ENCODE measurements around the gene EDDM3A.
"Not testable (repeated sequence)": the region's sequence is repeated elsewhere in the genome, so short reads cannot be mapped to it uniquely, and the experiment has no call there.

Gene EDDM3A

DNA sequence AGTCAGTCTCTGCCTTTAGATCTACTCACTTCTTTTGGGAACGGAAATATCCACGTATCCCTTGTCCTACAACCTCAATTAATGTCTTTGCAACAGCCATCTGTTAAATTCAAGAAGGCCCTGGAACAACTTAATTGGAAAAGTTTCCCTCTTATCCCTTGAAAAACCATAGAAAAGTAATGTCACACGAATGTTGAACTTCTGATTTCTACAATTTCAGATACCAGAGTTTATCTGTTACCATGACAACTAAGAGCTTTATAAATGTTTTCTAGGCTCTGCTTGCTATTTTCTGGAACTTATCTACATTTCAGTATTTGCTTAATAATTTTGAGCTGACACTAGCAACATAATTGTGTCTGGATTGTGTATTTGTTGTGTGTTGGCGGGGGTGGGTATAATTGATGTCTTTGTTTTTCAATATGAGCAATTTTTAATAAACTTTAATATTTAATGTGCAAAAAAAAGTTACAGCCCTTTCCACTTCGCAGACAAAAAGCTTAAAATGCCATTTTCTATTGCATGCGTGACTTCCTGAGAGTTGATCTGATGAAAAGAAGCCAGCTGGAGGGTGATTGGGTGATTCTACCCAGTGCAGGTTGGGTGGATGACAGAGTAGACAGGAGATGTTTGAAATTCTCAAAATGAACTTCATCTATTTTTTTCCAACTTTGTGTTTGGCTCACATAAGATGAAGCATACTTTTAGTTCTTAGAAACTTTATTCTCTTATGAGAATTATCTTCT lies 11.8 kb upstream of the EDDM3A start:
- no peak for DNase-seq (ENCODE audit: low read depth in 2 of 2)

DNA sequence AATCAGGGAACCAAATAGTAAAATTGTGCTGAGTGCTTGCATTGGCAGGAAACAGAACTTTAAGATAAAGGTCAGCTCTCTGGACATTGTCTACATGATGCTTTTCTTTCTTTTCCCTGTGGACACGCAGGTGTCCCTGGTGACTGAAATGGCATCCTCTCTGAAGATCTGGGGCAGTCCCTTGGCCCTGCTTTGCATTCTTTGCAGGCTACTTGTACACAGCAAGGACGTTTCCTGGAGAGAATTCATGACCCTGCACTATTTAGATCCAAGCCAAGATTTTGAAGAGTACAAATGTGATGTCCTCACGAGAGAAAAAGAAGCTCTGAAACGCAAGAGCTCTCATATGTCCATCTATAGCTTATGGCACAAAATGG lies 11.3 kb upstream of the EDDM3A start:
- no peak for DNase-seq (ENCODE audit: low read depth in 2 of 2)

DNA sequence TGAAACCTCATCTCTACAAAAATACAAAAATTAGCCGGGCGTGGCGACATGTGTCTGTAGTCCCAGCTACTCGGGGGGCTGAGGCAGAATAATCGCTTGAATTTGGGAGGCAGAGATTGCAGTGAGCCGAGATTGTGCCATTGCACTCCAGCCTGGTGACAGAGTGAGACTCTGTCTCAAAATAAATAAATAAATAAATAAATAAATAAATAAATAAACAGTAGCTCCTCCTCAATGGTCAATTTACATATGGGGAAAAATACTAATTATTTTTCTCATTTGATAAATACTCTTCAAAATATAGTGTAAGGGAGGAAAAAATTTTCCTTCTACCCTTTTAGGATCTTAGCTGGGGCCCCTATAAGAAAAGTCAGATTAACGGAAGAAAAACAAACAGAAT lies 7.4 kb upstream of the EDDM3A start:
- DNase-seq (ENCODE audit: low read depth in 2 of 2), result not testable (repeated sequence)

DNA sequence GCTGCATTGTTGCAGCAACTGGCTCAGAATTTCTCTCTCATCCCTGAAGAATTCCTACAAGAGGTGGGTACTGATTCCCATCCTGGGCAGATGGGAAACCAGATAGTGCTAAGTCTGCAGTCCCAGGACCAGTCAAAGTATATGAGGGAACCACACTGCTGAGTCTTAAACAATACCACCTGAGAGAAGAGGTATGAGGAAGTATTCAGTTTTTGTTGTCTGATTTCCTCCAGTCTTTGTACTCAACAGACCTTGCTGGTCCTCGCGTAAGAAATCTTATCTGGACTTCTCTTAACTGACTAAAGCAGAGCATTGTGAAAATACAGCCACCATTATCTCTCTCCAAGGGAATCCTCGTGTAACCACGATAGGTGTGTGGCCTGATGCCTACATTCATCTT lies 3.6 kb upstream of the EDDM3A start:
- DNase-seq (ENCODE audit: low read depth in 2 of 2), result no peak

DNA sequence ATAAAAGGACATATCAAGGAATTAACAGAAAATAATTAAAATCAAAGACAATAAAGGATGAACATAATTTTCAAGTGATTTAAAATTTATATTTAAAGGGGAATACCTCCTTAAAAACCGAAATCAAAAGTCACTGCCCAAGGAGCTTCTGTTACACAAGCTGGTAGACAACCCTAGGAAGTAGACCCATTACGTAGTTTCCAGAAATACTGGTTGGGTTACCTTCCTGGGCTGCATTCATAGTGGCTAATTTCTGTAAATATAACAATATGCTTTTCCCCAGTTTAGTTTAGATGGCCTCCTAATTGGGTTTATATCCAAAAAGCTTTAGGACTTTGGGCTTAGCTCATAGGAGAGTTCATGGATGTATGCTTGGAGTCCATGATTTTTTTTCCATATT lies 2.1 kb upstream of the EDDM3A start:
- DNase-seq (ENCODE audit: low read depth in 2 of 2), result no peak

DNA sequence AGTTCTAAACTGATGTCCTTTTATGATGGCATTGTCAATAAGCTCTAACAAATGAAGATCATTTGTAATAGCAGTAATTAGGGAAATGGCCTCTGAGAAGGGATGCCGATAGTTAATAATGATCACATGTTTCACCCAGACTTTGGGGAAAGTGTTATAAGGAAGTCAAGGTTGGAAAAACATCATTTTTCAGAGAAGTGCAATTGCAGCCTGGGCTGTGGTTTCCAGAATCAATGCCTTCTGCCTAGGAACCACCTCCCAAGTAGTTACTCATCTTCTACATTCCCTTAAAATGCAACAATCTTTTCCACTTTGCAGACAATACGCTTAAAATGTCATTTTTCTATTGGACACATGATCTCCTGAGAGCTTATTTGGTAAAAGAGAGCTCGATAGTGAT lies 879 bp downstream of the EDDM3A start:
- DNase-seq (ENCODE audit: low read depth in 2 of 2), result no peak

DNA sequence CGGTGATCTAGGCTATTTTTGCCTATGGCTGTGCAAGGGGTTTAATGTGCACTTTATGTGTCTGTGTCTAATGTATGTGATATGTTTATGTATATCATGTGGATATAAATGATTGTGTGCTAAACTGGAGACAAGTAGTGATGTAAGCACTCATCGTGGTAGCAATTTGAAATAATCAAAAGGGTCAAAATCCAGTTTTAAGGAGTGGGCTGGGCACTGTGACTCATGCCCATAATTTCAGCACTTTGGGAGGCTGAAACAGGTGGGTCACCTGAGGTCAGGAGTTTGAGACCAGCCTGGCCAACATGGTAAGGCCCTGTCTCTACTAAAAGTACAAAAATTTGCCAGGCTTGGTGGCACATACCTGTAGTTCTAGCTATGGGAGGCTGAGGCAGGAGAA lies 2.8 kb downstream of the EDDM3A start:
- DNase-seq (ENCODE audit: low read depth in 2 of 2), result no peak

DNA sequence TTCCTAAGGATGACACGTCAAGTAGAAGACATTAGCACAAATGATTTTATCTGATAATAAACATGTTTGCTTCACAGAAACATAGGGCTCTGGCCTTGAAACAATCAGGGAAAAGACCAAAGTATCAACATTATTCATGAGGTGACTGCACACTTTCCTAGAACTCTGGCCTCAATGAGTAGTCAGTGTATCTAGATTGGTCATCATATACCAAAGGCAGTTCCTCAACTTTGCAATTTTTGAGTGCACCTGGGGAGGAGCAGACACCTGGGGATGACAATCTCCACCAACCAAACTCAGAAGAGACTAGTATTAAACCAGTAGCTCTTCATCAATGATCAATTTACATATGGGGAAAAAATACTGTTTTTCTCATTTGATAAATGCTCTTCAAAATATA lies 4.5 kb downstream of the EDDM3A start:
- DNase-seq (ENCODE audit: low read depth in 2 of 2), result no peak

DNA sequence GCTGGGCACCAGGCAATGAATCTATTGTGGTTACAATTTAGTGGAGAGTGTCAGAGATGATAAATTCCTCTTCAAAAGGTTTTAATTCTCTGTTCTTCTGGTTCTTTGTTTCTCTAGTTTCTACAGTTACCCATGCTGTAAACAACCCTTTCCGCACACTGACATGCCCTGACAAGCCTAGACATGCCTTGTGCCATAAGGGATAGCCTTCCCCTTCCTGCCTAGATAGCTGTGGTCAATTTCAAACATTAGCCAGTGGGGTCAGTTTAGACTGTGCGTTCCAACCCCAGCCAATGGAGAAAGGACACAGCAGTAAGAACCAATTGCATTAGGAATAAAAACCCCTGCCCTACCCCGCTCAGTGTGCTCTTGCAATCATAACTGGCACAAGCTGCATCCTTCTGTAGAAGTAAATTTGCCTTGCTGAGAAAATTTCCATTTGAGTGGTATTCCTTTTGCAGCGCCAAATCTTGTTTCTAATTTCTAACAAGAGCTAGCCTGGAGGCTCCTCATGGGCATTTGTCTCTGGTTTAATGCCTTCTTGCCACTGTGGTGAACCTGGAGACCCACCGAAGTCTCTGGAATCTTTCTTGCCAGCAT lies 6.4 kb downstream of the EDDM3A start:
- no peak for DNase-seq (ENCODE audit: low read depth in 2 of 2)

DNA sequence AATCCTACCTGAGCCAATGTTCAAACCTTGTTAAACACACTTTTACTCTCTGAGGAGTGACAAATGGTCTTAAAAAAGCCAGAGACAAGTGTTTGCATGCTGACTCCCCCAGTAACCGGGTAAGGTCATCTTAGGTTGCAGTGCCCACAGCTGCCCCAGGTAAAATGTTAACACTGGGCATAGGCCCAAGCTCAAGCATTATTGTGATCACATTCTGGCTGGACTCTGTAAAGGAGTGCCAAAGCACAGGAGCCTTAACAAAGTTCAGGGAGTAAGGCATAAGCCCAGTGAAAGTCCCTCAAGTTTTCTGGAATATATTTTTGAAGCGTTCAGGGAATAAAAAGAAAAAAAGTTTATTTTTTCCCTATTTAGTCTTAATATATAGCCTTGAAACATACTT lies 8.6 kb downstream of the EDDM3A start:
- no peak for DNase-seq (ENCODE audit: low read depth in 2 of 2)

DNA sequence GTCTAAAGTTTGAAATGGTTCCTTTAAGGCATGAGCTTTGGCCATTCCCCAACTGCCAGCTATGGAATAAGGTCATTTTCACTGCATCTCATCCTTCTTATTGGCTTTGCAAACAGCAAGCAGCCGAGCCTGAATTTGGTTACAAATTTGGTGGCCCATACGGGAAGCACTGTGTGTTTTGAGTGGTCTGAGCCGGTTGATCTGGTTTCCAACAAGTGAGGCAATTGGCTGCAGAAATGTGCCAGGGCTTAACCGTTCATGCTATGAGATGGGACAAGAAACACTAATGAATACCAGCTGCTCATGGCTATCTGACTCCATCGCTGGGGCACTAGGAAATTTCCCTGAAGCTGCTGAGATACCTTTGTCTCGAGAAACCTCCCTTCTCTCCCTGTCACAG lies 9.3 kb downstream of the EDDM3A start:
- DNase-seq (ENCODE audit: low read depth in 2 of 2), result no peak

DNA sequence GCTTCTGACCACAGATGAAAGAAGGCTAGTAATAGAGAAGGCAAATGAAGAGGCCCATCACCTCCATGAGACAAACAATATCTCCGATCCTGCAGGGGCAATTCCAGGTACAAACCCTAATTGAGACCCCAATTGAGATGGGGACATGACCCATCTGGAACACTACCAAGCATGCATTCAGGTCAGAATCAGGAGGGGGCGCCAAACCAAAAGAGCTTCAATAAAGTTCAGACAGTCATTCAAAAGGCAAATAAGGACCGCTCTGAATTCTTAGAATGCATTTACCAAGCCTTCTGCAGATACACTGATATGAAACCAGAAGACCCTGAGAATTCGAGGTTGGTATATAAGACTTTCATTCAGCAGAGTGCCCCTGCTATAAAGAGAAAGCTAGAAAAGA lies 12.3 kb downstream of the EDDM3A start:
- DNase-seq (ENCODE audit: low read depth in 2 of 2), result peak in 1 of 2 donors; percentile 8

DNA sequence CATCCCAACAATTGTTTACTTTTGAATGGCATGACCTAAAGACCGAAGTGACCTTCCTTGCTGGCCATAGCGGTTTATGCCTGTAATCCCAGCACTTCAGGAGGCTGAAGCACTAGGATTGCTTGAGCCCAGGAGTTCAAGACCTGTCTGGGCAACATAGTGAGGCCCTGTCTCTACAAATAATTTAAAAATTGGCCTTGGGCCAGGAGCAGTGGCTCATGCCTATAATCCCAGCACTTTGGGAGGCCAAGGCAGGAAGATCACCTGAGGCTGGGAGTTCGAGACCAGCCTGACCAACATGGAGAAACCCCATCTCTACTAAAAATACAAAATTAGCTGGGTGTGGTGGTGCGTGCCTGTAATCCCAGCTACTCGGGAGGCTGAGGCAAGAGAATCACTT lies 13.8 kb downstream of the EDDM3A start:
- DNase-seq (ENCODE audit: low read depth in 2 of 2), result not testable (repeated sequence)

DNA sequence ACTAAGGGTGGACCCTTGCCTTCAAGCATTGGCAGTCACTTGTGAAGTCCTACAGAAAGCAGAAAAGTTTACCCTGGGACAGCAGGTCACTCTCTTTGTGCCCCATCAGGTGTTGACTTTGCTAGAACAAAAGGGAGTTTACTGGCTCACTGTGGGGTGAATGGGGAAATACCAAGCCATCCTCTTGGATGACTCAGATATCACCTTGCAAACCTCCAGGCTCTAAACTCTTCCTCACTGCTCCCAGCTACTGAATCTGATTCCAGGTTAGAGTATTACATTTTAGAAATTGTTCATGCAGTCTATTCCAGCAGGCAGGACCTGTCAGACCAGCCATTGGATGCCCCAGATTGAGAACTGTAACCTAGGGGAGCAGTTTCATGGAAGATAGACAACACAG lies 15.3 kb downstream of the EDDM3A start:
- DNase-seq (ENCODE audit: low read depth in 2 of 2), result no peak

DNA sequence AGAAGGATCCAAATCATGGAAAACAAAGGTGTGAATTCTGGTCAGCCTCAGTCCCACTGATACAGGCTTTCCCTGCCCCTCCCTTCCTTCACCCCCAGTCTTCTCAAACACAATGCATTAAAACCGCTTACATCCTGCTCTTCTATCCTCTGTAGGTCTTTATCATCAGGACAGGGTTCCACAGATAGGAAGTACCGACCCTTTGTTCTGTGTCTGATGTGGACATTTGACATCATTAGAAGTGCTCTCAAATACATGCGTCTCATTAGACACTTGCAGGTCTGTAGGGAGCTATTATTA lies 22.9 kb downstream of the EDDM3A start:
- no peak for DNase-seq (ENCODE audit: low read depth in 2 of 2)

DNA sequence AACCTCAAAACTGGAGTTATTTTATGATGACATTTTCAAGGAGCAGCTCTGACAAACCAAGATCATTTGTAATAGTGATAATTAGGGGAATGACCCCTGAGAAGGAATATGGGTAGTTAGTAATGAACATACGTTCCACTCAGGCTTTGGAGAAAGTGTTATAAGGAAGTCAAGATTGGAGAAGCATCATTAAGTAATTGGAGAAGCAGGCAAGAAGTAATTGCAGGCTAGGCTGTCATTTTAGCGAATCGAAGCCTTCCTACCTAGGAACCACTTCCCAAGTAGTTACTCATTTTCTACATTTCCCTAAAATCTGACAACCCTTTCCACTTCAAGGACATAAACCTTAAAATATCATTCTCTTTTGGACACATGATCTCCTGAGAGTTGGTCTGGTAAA lies 23.7 kb downstream of the EDDM3A start:
- DNase-seq (ENCODE audit: low read depth in 2 of 2), result no peak

DNA sequence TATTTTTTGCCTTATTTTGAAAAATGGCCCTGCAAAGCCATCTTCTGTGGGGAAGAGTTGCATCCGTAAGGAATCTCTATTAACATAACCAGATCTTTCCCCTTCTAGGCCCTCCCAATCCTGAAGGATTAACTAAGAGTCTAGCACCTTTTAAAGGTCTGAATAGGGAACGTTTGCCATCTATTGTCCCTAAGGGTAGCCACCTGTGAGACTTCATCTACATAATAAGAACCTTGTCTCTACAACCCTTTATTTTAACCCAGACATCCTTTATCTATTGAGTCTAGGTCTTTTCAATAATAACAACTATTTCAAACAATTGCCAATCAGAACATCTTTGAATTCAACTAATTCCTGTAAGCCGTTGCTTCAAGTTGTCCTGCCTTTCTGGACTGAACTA lies 27.0 kb downstream of the EDDM3A start:
- no peak for DNase-seq (ENCODE audit: low read depth in 2 of 2)

DNA sequence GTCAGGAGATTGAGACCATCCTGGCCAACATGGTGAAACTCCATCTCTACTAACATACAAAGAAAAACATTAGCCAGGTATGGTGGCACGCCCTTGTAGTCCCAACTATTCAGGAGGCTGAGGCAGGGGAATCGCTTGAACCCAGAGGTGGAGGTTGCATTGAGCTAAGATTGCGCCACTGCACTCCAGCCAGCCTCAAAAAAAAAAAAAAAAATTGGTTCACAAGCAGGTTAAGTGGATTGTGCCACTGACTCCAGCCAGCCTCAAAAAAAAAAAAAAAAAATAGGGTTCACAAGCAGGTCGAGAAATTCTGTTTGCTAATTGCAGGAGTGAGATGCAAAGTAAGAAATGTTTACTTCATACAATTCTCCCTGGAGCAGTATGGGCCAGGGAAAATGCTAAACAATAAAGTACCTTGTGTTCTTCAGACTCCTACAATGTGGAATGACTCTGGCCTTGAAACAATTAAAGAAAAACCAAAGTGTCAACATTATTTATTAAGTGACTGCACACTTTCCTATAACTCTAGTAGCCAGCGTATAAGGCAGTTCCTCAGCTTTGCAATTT lies 28.7 kb downstream of the EDDM3A start:
- DNase-seq (ENCODE audit: low read depth in 2 of 2), result no peak

DNA sequence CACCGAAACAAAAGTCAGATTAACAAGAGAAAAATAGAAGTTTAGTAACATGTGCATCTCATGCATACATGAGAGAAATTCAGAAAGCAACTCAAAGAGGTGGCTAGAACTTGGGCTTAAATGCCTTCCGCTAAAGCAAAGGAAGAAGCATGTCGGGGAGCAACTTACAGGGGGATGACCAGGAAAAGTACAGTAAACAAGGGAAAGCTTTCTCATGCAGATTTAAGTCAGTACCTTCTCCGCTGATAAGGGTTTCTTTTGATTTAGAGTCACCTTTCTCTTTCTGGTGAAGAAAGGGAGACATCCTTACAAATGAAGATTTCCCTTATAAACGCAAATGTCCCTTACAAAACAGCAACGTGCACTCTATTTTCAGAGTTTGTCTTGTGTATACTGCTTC lies 29.4 kb downstream of the EDDM3A start:
- DNase-seq (ENCODE audit: low read depth in 2 of 2), result no peak

DNA sequence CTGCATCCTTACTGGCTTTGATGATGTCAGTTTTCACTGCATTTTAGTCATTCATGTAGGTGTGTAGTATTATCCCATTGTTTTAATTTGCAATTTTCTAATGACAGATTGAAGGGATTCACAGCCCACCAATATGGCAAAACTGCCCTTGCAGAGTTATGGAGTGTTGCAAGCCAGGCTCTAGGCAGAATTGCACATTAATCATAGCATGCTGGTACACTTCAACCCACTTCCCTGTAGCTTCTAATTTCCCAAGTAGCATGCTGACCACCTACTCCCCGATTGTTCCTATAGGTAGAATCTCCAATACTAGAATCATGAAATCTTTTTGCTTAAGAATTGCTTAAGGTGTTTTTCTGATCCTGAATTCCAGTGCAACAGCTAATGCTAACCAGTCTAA lies 30.2 kb downstream of the EDDM3A start:
- no peak for DNase-seq (ENCODE audit: low read depth in 2 of 2)

DNA sequence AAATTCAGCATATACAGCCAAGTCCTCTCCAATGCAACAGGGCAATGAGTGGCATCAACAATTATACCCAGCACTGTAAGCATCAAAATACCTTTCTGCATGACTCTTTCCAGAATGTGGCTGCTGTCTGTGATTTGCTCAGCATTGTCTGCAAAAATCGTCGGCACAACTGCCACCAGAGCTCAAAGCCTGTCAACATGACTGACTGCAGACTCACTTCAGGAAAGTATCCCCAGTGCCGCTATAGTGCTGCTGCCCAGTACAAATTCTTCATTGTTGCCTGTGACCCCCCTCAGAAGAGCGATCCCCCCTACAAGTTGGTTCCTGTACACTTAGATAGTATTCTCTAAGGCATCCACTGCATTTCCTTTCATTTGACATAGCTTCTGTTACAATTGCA lies 36.1 kb downstream of the EDDM3A start:
- DNase-seq (ENCODE audit: low read depth in 2 of 2), result no peak

DNA sequence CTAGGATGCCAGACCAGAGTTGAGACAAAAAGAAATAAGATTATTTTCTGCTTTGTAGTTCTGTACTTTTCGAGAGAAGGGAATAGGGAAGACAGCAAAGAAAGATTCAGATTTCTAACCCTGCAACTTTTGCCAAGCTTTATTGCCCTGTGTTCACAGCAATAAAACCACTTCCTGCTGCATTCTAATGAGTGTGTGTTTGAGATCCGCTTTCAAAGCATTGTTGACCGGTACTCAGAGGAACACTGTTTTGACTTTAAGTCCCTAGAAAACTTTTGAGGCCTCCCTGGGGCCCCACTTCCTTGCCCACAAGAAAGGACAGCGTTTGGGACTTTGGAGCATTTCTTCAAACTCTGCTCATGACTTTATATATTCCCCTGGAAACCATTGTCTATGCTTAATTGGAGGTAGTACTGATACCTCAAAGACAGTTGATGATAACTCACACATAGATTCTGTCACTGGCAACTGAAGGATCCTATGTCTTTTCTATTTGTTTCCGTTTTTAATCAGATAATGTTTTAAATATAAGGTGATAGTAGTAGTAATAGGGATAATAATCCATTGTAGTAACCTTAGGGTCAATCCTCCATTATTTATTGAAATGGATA lies 36.7 kb downstream of the EDDM3A start:
- DNase-seq (ENCODE audit: low read depth in 2 of 2), result no peak

DNA sequence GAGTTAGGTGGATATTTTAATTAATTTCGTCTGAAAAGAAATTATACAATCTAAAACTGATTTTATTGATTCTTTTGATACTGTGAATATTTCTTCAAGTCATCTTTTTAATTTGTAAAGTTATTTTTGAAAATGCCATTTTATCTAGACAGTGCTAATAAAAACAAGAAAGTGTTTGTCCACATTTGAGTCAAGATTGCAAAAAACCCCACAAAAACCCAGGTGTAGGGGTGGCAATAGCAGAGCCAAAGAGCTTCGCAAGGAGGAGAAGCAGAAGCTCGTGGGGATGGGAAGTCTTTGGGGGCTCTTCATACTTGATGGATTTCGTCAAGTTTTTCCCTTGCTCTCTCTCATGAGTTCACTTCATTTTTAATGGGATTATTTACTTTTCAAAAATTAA lies 41.3 kb downstream of the EDDM3A start:
- DNase-seq (ENCODE audit: low read depth in 2 of 2), result no peak

Measured in activated CD4-positive, alpha-beta T cell treated with anti-CD3 and anti-CD28 coated beads for 24 hours (primary cell).